Retina (tissue), 1 donor: ENCODE results near the gene IMMP2L.
"Not testable (repeated sequence)": the region's sequence is repeated elsewhere in the genome, so short reads cannot be mapped to it uniquely, and the experiment has no call there.

Experiments used
- DNase-seq: peaks from one replicate; pipeline ENCODE4 v3.0.0-alpha.2; 2016

Gene IMMP2L

DNA sequence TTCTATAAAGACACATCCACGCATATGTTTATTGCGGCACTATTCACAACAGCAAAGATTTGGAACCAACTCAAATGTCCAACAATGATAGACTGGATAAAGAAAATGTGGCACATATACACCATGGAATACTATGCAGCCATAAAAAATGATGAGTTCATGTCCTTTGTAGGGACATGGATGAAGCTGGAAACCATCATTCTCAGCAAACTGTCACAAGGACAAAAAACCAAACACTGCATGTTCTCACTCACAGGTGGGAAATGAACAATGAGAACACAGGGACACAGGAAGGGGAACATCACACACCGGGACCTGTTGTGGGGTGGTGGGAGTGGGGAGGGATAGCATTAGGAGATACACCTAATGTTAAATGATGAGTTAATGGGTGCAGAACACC, 238.6 kb downstream of the IMMP2L start:
- DNase-seq: not testable (repeated sequence)

GRCh38 chr7:111320133-111320532, 242.2 kb downstream of the IMMP2L start:
- no peak for DNase-seq

DNA sequence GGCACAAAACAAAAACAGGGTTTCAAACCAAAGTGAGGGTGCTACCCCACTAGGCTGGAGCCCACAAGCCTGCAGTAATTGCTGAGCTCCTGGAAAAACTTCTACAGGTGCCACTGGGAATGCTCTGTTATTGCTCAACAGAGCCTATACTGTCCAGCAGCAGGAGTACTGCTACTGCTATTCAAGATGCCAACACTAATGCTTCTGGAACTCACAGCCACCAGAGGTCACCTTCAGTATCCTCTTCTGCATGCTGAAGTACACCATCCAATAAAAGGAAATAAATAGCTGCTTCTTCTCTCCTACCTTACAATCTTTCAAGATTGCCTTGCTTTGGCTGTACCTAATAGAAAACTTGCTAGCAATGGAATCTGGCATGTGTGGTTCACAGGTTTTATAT, 249.3 kb downstream of the IMMP2L start:
- no peak for DNase-seq

- DNase-seq: no peak
Measured at GRCh38 chr7:111308691-111309090, 253.6 kb downstream of the IMMP2L start.

DNA sequence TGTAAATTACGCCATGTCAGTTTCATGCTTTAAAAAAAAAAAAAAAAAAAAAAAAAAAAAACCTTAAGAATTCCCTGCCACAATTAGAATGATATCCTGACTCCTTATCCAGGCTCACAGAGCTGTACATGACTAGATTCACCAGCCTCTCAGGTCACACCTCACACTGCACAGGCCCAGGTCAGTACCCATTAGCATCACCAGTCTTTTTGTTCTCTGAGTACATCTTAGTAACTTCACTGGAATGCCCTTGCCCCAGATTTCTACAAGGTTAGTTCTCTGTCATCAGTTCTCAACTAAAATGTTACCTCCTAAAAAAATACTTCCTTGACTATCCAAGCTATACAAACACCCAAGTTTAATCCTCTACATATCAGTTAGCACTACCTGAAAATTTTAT, 260.4 kb downstream of the IMMP2L start:
- no peak for DNase-seq

- DNase-seq: no peak
Measured at GRCh38 chr7:111294494-111294893, 267.8 kb downstream of the IMMP2L start.

DNA sequence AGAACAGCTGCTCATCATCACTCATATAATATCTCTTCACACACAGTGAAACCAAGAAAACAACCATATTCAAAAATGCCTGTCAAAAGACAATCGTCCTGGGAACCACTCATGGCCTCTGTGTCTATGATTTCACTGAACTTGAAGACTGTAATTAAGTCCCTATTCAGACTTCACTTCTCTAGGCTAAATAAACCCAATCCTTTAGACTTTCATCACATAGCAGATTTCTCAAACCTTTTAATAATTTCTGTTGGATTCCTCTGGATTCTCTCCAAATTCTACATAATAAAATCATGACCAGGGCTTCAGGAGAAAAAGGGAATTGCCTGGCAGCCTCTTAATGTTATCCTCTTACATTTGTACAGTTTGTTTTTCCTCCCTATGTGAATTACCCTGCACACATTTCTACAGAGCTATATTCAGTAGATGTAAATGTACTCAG, 270.2 kb downstream of the IMMP2L start:
- peak; percentile 6 for DNase-seq

- DNase-seq: peak; percentile 12
Measured at GRCh38 chr7:111290982-111291381, 271.3 kb downstream of the IMMP2L start.

DNA sequence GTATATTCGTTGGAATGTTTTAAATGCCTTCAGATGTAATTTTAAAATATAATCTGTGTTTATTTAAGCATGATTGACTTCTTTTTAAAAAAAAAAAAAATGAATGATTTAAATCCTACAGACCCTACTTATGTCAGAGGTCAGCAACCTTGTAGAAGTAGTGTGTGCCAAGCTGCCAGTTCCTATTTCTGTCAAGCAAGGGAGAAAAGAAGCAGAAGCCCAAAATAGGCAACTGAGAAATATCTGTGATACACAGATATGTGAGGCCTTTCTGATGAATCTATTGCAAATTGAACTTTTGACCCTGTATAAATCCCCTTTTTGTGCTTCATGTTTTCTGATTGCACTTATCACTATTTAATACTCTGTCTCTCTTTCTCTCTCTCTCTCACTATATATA, 271.9 kb downstream of the IMMP2L start:
- DNase-seq: peak; percentile 8

DNA sequence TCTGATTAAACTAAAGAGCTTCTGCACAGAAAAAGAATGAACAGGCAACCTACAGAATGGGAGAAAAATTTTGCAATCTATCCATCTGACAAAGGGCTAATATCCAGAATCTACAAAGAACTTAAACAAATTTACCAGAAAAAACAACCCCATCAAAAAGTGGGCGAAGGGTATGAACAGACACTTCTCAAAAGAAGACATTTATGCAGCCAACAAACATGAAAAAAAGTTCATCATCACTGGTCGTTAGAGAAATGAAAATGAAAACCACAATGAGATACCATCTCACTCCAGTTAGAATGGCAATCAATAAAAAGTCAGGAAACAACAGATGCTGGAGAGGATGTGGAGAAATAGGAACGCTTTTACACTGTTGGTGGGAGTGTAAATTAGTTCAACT, 273.9 kb downstream of the IMMP2L start:
- not testable (repeated sequence) for DNase-seq

DNA sequence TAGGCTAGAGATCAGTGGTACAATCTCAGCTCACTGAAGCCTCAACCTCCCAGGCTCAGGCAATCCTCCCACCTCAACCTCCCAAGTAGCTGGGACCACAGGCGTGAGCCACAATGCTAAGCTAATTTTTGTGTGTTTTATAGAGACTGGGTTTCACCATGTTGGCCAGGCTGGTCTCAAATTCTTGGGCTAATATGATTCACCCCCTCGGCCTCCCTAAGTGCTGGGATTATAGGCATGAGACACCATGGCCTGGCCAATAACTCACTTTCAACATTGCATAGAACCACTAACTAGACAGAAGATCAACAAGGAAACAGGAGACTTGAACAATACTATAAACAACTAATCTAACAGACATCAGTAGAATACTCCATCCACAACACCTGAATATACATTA, 279.7 kb downstream of the IMMP2L start:
- DNase-seq: no peak

- peak; percentile 28 for DNase-seq
Measured at GRCh38 chr7:111274857-111275256, 287.4 kb downstream of the IMMP2L start.

DNA sequence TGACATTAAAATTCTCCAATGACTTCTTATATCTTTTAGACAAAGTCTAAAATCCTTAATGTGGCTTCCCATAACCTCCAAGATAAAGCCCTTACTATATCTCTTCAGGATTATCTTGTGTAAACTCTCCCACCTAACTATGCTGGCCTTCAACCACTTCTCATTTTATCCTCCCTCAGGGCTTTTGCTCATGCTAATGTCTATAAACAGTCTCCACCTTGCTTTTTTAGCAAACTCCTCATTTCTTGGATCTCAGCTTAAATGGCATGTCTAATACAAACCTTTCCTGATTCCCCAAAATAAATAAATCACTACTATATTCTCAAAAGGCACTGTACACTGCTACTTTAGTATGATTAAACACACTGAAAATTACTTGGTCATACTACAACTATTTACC, 290.2 kb downstream of the IMMP2L start:
- DNase-seq: no peak

DNA sequence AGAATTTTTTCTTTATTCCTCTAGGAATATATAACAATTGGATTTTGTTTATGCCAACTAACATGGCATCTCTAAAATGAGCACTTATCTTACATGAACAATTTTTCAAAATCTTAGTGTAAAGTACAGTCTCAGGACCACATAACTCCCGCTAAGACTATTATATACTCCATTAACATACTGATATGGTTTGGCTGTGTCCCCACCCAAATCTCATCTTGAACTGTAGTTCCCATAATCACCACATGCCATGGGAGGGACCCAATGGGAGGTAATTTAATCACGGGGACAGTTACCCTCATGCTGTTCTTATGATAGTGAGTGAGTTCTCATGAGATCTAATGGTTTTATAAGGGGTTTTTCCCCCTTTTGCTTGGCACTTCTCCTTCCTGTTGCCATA, 291.5 kb downstream of the IMMP2L start:
- not testable (repeated sequence) for DNase-seq

DNA sequence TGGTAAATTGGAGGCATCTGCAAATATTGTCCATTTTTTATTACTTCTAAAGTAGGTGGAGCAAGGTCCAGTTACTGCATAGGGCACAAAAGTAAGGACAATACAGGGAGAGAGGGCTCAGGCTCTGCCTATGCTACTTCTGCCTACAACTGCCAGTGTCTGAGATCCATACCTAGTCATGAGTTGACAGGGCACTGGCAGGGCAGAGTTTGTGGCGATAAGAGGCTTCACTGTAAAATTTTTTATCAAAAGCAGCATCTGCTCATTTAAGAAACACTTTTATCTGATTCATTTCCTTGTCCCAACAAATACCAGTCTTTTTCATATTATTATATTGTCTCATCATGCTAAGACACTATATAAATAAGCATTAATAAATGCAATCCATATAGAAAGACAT, 293.4 kb downstream of the IMMP2L start:
- no peak for DNase-seq

GRCh38 chr7:111266613-111267012, 295.7 kb downstream of the IMMP2L start:
- no peak for DNase-seq

- DNase-seq: no peak
Measured at GRCh38 chr7:111265394-111265793, 296.9 kb downstream of the IMMP2L start.

- no peak for DNase-seq
Measured at GRCh38 chr7:111264981-111265380, 297.3 kb downstream of the IMMP2L start.

DNA sequence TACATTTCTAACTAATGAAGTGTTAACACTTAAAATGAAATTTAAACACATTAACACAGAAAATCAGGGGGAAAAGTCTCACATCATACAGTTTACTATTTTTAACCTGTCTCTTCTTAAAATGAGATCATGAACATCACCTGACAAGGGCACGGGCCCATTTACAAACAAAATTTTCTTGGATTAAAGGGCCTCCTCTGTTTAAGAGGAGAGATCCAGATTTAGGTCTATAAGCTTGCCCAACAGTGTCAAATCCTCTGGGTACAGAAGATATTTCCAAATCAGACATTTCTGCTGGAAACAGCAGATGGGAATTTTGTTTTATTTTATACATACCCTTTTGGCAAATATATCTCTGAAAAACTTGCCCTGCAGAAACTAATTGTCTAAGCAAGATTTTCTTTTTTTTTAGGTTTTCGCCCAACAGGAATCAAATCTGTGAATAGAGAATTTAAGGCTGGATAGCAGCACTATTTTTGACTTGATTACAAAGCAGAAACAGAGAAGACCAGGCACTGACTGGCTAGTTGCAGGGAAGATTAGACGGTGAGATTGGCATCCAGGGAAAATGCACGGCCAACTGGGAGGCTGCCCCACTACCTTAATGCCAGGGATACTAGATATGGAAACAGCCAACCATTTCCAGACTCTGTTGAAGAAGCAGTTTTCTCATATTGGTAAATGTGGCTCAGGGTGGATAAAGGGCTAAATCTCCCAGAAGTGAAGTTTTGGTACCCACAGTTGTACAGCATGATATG, 298.0 kb downstream of the IMMP2L start:
- no peak for DNase-seq

DNA sequence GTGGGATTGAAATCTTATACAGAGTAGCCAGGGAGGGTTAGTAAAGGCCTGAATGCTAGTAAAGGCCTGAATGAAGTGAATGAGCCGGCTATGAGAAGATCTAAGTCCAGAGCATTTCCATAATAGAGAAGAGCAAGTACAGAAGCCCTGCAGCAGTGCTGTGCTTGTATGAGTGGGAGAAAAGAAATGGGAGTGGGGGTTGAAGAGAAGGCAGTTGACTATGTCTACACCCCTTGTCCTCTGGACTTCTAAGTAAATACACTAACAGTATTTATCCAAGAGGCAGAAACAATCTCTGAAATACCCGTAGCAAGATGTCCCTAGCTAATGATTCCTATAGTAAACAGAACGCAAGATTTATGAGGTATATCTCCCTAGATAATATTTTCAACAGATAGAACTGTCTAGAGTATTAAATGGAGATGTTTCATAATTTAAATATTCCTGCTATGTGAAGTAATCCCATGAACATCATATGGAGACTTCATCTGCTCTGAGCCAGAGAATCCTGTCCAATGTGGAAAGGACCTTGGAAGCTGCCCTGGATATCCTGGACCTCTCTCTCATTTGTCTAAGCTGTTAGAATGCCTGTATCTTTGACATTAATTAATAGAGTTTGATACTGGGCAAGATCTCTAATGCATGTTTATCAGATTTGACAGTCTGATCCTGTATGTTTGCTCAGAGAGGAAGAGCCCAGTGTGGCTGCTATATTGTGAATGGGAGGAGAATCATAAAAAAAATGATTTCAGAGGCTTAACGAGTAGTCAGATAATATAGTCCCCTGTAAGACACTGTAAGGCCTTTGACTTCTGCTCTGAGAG, 299.8 kb downstream of the IMMP2L start:
- DNase-seq: no peak

DNA sequence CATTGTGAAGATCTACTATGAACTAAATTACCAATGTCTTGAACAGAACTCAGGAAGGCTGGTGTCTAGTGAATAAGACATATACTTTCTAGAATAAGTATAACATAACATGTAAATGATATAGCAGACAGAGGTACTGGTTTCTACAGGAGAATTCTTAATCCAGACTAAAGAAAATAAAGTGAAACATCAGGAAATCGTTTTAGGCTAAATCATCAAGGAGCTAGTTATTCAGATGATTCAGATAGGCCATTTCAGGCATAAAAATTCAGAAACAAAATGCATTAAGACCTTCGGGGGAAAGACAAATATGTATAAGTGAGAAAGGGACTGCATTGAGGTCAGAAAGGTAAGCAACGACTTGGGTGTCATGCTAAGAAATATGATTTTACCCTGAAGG, 300.8 kb downstream of the IMMP2L start:
- DNase-seq: no peak

GRCh38 chr7:111259991-111260390, 302.3 kb downstream of the IMMP2L start:
- no peak for DNase-seq

GRCh38 chr7:111256391-111256790, 305.9 kb downstream of the IMMP2L start:
- no peak for DNase-seq

- no peak for DNase-seq
Measured at GRCh38 chr7:111255576-111255975, 306.7 kb downstream of the IMMP2L start.
